Type B pancreatic cell (in vitro differentiated cells): ENCODE results near the gene VAV2. TPM values are rescaled to one million over a fixed set of nuclear protein-coding genes. Genes with fewer than 3 reads are reported as not detected.

Source experiments
- DNase-seq: peaks from one replicate; pipeline ENCODE4 v3.0.0; 2021; ENCODE audit warnings: mixed read lengths; ENCODE audit not compliant: unreplicated experiment; ENCODE audit errors: extremely low spot score
- H3K27ac Mint-ChIP-seq: 2 replicates; pipeline ENCODE4 v1.8.0; 2021; ENCODE audit warnings: mild to moderate bottlenecking, mixed read lengths
- H3K27me3 Mint-ChIP-seq: 2 replicates; pipeline ENCODE4 v1.8.0; 2021; ENCODE audit warnings: mixed read lengths
- H3K36me3 Mint-ChIP-seq: 2 replicates; pipeline ENCODE4 v1.8.0; 2021; ENCODE audit warnings: mixed read lengths
- H3K4me1 Mint-ChIP-seq: one replicate; pipeline ENCODE4 v1.8.0; 2021; ENCODE audit warnings: mixed read lengths; ENCODE audit not compliant: unreplicated experiment
- H3K4me3 Mint-ChIP-seq: 2 replicates; pipeline ENCODE4 v1.8.0; 2021; ENCODE audit warnings: mild to moderate bottlenecking, mixed read lengths
- H3K9me3 Mint-ChIP-seq: 2 replicates; pipeline ENCODE4 v1.8.0; 2021; ENCODE audit warnings: mixed read lengths
- CTCF ChIP-seq: fragments of 200-600 bp; sonication (generic); conservative IDR thresholded peaks from 2 replicates; pipeline ENCODE4 v1.5.0; 2021; ENCODE audit warnings: antibody characterized with exemption, mild to moderate bottlenecking
- total RNA-seq: library from RNA; stranded (reverse); gene quantifications from 2 replicates; pipeline ENCODE4 v1.2.1, GENCODE V29; 2021; ENCODE audit warnings: low replicate concordance

VAV2 gene
- total RNA-seq, 1 donor from 2014 or later = 39.4 TPM

- TF ChIP-seq CTCF = no peak
- Mint-ChIP-seq H3K27me3 (peaks cover 3% of the 10 kb centered on the region), H3K9me3 (no peaks in the 10 kb centered on the region), H3K27ac (no peak overlapping the region), H3K4me3 (no peak overlapping the region), H3K4me1 (no peaks in the 10 kb centered on the region), H3K36me3 (no peaks in the 10 kb centered on the region)
- DNase-seq = no peak
Measured at GRCh38 chr9:134010310-134011173, 18.4 kb upstream of the VAV2 start.

- Mint-ChIP-seq H3K9me3 (no peaks in the 10 kb centered on the region), H3K27me3 (peaks cover 3% of the 10 kb centered on the region), H3K36me3 (no peaks in the 10 kb centered on the region), H3K4me1 (no peaks in the 10 kb centered on the region), H3K27ac (no peak overlapping the region), H3K4me3 (no peak overlapping the region)
- DNase-seq = no peak
- TF ChIP-seq CTCF = no peak
Measured at GRCh38 chr9:134007571-134007970, 15.4 kb upstream of the VAV2 start.

- H3K4me1 Mint-ChIP-seq = no peaks in the 10 kb centered on the region
- no peak overlapping the region for H3K27ac Mint-ChIP-seq
- DNase-seq = no peak
- H3K27me3 Mint-ChIP-seq = peaks cover 3% of the 10 kb centered on the region
- no peaks in the 10 kb centered on the region for H3K9me3 Mint-ChIP-seq
- no peaks in the 10 kb centered on the region for H3K36me3 Mint-ChIP-seq
- no peak overlapping the region for H3K4me3 Mint-ChIP-seq
- no peak for TF ChIP-seq CTCF
Measured at GRCh38 chr9:134007150-134007549, 15.0 kb upstream of the VAV2 start.

GRCh38 chr9:134005381-134005780, 13.3 kb upstream of the VAV2 start:
- TF ChIP-seq CTCF = no peak
- no peaks in the 10 kb centered on the region for H3K36me3 Mint-ChIP-seq
- no peaks in the 10 kb centered on the region for H3K4me1 Mint-ChIP-seq
- peaks cover 3% of the 10 kb centered on the region for H3K27me3 Mint-ChIP-seq
- H3K9me3 Mint-ChIP-seq = no peaks in the 10 kb centered on the region
- no peak overlapping the region for H3K4me3 Mint-ChIP-seq
- no peak overlapping the region for H3K27ac Mint-ChIP-seq
- no peak for DNase-seq

GRCh38 chr9:134004881-134005280, 12.8 kb upstream of the VAV2 start:
- TF ChIP-seq CTCF = no peak
- Mint-ChIP-seq H3K4me1 (no peaks in the 10 kb centered on the region), H3K27ac (no peak overlapping the region), H3K4me3 (no peak overlapping the region), H3K36me3 (no peaks in the 10 kb centered on the region), H3K27me3 (peaks cover 8% of the 10 kb centered on the region), H3K9me3 (no peaks in the 10 kb centered on the region)
- DNase-seq = no peak
